Mucosa of descending colon (tissue), 3 donors: Measurements from ENCODE around the gene MYH13. TPM values are rescaled to one million over a fixed set of nuclear protein-coding genes. Genes with fewer than 3 reads are reported as not detected.
A peak's percentile ranks its signal among the peaks of the same experiment; 100 is the strongest.

ENCODE experiments used
- ATAC-seq: fragments of 200-7000 bp; cut with Tn5 transposase; one replicate; pipeline ENCODE4 v1.9.1; 2020; ENCODE audit warnings: mild to moderate bottlenecking, moderate library complexity
- DNase-seq, 3 donors: peaks; one replicate each; pipeline ENCODE4 v3.0.0-alpha.2; 2020
- H3K36me3 ChIP-seq: fragments of 200-600 bp; one replicate; pipeline ENCODE4 v1.8.0; 2021; ENCODE audit warnings: low read depth, mild to moderate bottlenecking
- H3K4me1 ChIP-seq: fragments of 200-600 bp; one replicate; pipeline ENCODE4 v1.8.0; 2021; ENCODE audit warnings: low read depth, mild to moderate bottlenecking
- H3K4me3 ChIP-seq: fragments of 200-600 bp; one replicate; pipeline ENCODE4 v1.8.0; 2021; ENCODE audit warnings: mild to moderate bottlenecking
- H3K9me3 ChIP-seq: fragments of 200-600 bp; one replicate; pipeline ENCODE4 v1.8.0; 2021; ENCODE audit warnings: mild to moderate bottlenecking
- intact Hi-C, 2 donors: fragments of 100-400 bp; cut with DNase I in 1 of 2; cut with micrococcal nuclease in 1 of 2; formaldehyde crosslinking; loops; one replicate each; pipeline versions ENCODE4 v1.11.0 to v1.11.1; 2022; cut with DNase I, micrococcal nuclease
- total RNA-seq, 3 donors: library from RNA; stranded (reverse); fragmentation: NEBNext Ultra II Directional in 2 of 3; extraction: Animal tissue kit (Norgen Biotek cat#: 25700) in 2 of 3; gene quantifications; one replicate each; pipeline versions ENCODE4 v1.2.1 to v1.2.4, GENCODE V29; 2021 to 2023
- TF ChIP-seq, protein P1 (sequence below): fragments of 200-600 bp; IDR thresholded peaks from one replicate; pipeline ENCODE4 v1.8.0; 2022; ENCODE audit warnings: antibody characterized with exemption, mild to moderate bottlenecking
- donor health status: DM: no; HTN: no; CAD: no; lungs with moderate emphysema.
- donor health status: DM: no; HTN: no; CAD: no.
- donor health status: DM: no; HTN: yes; CAD: no.

The MYH13 gene
- total RNA-seq, 3 donors from 2014 or later = 0.05 TPM; not detected in 2

DNA sequence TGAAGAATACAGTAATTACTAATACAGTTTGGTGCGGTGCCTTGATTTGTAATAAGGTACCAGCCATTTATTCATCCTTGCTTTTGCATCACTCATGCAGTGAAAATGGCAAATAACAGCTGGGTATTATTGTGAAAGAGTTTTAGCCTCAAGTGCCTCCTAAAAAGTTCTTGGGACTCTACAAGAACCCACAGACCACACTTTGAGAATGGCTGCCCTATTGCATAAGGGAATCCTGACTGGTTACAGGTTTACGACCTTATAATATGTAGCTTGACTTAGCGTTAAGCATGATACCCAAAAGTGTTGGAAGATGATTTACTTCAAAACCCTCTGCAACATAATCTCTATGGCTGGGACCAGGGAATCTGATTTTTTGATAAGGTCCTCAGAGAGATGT, 4.2 kb downstream of the MYH13 start:
- ATAC-seq = no peak
- DNase-seq = no peak
- intact Hi-C loops = no loop called here
- TF ChIP-seq, protein P1, sequence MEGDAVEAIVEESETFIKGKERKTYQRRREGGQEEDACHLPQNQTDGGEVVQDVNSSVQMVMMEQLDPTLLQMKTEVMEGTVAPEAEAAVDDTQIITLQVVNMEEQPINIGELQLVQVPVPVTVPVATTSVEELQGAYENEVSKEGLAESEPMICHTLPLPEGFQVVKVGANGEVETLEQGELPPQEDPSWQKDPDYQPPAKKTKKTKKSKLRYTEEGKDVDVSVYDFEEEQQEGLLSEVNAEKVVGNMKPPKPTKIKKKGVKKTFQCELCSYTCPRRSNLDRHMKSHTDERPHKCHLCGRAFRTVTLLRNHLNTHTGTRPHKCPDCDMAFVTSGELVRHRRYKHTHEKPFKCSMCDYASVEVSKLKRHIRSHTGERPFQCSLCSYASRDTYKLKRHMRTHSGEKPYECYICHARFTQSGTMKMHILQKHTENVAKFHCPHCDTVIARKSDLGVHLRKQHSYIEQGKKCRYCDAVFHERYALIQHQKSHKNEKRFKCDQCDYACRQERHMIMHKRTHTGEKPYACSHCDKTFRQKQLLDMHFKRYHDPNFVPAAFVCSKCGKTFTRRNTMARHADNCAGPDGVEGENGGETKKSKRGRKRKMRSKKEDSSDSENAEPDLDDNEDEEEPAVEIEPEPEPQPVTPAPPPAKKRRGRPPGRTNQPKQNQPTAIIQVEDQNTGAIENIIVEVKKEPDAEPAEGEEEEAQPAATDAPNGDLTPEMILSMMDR = no peak
- H3K4me1 ChIP-seq = no peaks in the 10 kb centered on the region
- H3K36me3 ChIP-seq = no peaks in the 10 kb centered on the region
- no peak overlapping the region for H3K4me3 ChIP-seq
- H3K9me3 ChIP-seq = no peaks in the 10 kb centered on the region

DNA sequence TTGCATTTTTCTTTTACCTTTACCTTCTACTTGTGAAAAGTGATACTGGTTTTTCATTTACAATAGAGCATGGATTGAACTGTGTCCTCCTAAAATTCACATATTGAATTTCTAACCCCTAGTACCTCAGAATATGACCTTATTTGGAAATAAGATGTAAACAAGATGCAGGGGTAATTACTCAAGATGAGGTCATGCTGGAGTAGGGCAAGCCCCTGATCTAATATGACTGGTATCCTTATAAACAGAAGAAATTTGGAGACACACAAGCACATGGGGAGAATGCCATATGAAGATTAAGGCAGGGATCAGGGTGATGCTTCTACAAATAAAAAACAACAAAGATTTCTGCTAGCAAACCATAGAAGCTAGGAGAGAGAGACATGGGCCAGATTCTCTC, 12.2 kb downstream of the MYH13 start:
- no peaks in the 10 kb centered on the region for H3K4me1 ChIP-seq
- TF ChIP-seq, protein P1 = no peak
- intact Hi-C loops = no loop called here
- ATAC-seq = no peak
- no peak for DNase-seq
- no peaks in the 10 kb centered on the region for H3K36me3 ChIP-seq
- H3K9me3 ChIP-seq = no peaks in the 10 kb centered on the region
- H3K4me3 ChIP-seq = no peak overlapping the region

DNA sequence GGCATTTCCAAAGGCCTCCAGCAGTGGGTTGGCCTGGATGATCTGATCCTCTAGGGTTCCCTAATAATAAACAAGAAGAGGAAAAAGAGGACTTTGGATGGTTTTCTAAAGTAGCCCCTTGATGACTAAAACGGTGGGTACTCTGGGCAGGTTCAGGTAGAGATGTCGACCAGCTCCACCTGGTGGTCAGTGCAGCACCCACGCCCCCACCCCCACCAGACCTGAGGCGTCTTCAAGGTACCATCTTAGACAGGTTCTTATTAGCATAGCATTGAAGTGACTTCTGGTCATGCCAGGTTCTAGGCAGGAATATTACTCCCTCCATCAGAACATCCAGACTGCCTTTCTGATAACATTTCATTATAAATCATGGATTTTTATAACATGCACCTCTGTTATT, 15.0 kb downstream of the MYH13 start:
- no peaks in the 10 kb centered on the region for H3K4me1 ChIP-seq
- intact Hi-C loops = no loop called here
- ATAC-seq = no peak
- H3K36me3 ChIP-seq = no peaks in the 10 kb centered on the region
- H3K9me3 ChIP-seq = no peaks in the 10 kb centered on the region
- TF ChIP-seq, protein P1 = no peak
- no peak overlapping the region for H3K4me3 ChIP-seq
- peak in 1 of 3 donors; percentile 29 for DNase-seq

DNA sequence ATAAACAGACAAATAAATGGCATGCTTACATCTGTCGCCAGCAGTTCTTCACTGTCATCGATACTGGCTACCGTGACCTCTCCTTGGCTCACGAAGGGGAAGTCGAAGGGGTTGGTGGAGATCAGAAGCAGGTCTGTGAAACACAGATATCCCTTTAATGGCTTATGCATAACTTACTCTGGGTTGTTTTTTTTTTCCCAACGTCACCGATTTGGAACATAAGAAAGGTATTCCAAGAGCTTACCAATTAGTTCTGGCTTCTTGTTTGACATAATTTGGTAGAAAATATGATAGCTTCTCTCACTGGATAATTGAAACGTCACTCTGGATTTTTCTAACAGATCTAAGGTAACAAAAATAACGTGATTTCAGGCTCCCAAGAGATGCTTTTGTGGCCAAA, 18.2 kb downstream of the MYH13 start:
- Histone ChIP-seq H3K4me1 (no peaks in the 10 kb centered on the region), H3K9me3 (no peaks in the 10 kb centered on the region), H3K36me3 (no peaks in the 10 kb centered on the region), H3K4me3 (no peak overlapping the region)
- DNase-seq (no peak), ATAC-seq (no peak)
- TF ChIP-seq, protein P1 = no peak
- intact Hi-C loops = no loop called here

GRCh38 chr17:10352893-10353292, 19.9 kb downstream of the MYH13 start:
- DNase-seq (no peak), ATAC-seq (no peak)
- no peaks in the 10 kb centered on the region for H3K36me3 ChIP-seq
- H3K4me3 ChIP-seq = no peak overlapping the region
- no peaks in the 10 kb centered on the region for H3K9me3 ChIP-seq
- intact Hi-C loops = no loop called here
- TF ChIP-seq, protein P1 = no peak
- no peaks in the 10 kb centered on the region for H3K4me1 ChIP-seq

- ATAC-seq (peak; percentile 14), DNase-seq (peak in 1 of 3 donors; percentile 13)
- Histone ChIP-seq H3K4me1 (no peaks in the 10 kb centered on the region), H3K4me3 (no peak overlapping the region), H3K9me3 (no peaks in the 10 kb centered on the region), H3K36me3 (no peaks in the 10 kb centered on the region)
- TF ChIP-seq, protein P1 = no peak
- intact Hi-C loops = no loop called here
These were observed 23.4 kb downstream of the MYH13 start for GRCh38 chr17:10349403-10349802.
